ENCODE measurements around the gene THADA. TPM values are rescaled to one million over a fixed set of nuclear protein-coding genes. Genes with fewer than 3 reads are reported as not detected.
A peak's percentile ranks its signal among the peaks of the same experiment; 100 is the strongest.

THADA gene
- total and polyA plus RNA-seq, 3 experiments from 2014 or later = 12.2 to 48.7 (median 45.8) TPM

- peaks cover 0 to 31% (median 25%) of the 10 kb centered on the region in 3 donors for H3K36me3 Mint-ChIP-seq
- Histone ChIP-seq H3K4me3 (ENCODE audit: low read length) (no peak overlapping the region), H3K27me3 (ENCODE audit: insufficient read depth, low read length, poor library complexity, severe bottlenecking) (no peaks in the 10 kb centered on the region), H3K4me1 (ENCODE audit: insufficient read depth, low read length) (no peaks in the 10 kb centered on the region), H3K36me3 (ENCODE audit: insufficient read depth, low read length) (no peaks in the 10 kb centered on the region), H3K9me3 (ENCODE audit: low read length) (no peaks in the 10 kb centered on the region), H3K27ac (ENCODE audit: low read depth, low read length) (no peak overlapping the region)
- CTCF ChIA-PET = no interaction called here
- no peaks in the 10 kb centered on the region for H3K27me3 Mint-ChIP-seq
- peaks cover 0 to 14% (median 9%) of the 10 kb centered on the region in 3 donors for H3K4me1 Mint-ChIP-seq
- DNase-seq = no peak
- H3K4me3 Mint-ChIP-seq = no peak overlapping the region
- H3K9me3 Mint-ChIP-seq = no peaks in the 10 kb centered on the region
- peak overlapping the region in 1 of 8 donors; percentile 17 for H3K27ac Mint-ChIP-seq
- POLR2A ChIA-PET = no interaction called here
Observed at GRCh38 chr2:43438342-43438741, 157.5 kb downstream of the THADA start.

DNA sequence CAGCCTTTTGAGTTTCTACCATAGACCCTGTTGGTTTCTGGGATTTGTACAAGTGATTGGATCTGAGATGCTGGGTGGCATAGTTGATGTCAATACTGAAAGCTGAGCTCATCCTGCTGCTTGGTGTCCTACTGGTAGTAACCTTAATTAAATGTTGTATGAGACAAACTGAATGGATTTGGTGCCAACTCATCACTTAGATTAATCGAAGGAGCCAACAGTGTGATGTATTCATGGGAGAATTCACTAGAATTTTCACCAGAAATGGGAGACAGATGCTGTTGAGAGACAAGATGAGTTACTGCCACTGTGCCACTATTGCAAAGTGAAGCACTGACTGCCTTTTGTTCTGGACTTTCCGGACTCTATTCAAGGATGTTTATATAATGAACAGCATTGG, 158.5 kb downstream of the THADA start:
- Mint-ChIP-seq H3K27ac (no peak overlapping the region), H3K4me3 (no peak overlapping the region), H3K4me1 (peaks cover 2 to 9% (median 9%) of the 10 kb centered on the region in 3 donors), H3K27me3 (no peaks in the 10 kb centered on the region), H3K9me3 (no peaks in the 10 kb centered on the region), H3K36me3 (peaks cover 0 to 25% (median 19%) of the 10 kb centered on the region in 3 donors)
- Histone ChIP-seq H3K4me3 (ENCODE audit: low read length) (no peak overlapping the region), H3K9me3 (ENCODE audit: low read length) (no peaks in the 10 kb centered on the region), H3K27ac (ENCODE audit: low read depth, low read length) (no peak overlapping the region), H3K4me1 (ENCODE audit: insufficient read depth, low read length) (no peaks in the 10 kb centered on the region), H3K36me3 (ENCODE audit: insufficient read depth, low read length) (no peaks in the 10 kb centered on the region), H3K27me3 (ENCODE audit: insufficient read depth, low read length, poor library complexity, severe bottlenecking) (no peaks in the 10 kb centered on the region)
- POLR2A ChIA-PET = no interaction called here
- DNase-seq = no peak
- CTCF ChIA-PET = no interaction called here

- Mint-ChIP-seq H3K4me3 (no peak overlapping the region), H3K27ac (no peak overlapping the region), H3K36me3 (peaks cover 0 to 21% (median 13%) of the 10 kb centered on the region in 3 donors), H3K27me3 (no peaks in the 10 kb centered on the region), H3K9me3 (no peaks in the 10 kb centered on the region), H3K4me1 (peaks cover 2 to 9% (median 3%) of the 10 kb centered on the region in 3 donors)
- ChIA-PET POLR2A (no interaction called here), CTCF (no interaction called here)
- Histone ChIP-seq H3K27me3 (ENCODE audit: insufficient read depth, low read length, poor library complexity, severe bottlenecking) (no peaks in the 10 kb centered on the region), H3K36me3 (ENCODE audit: insufficient read depth, low read length) (no peaks in the 10 kb centered on the region), H3K27ac (ENCODE audit: low read depth, low read length) (no peak overlapping the region), H3K9me3 (ENCODE audit: low read length) (no peaks in the 10 kb centered on the region), H3K4me1 (ENCODE audit: insufficient read depth, low read length) (no peaks in the 10 kb centered on the region), H3K4me3 (ENCODE audit: low read length) (no peak overlapping the region)
- DNase-seq = no peak
Observed at GRCh38 chr2:43436431-43436830, 159.4 kb downstream of the THADA start.

GRCh38 chr2:43435746-43436145, 160.1 kb downstream of the THADA start:
- no peaks in the 10 kb centered on the region for H3K9me3 Mint-ChIP-seq
- DNase-seq = no peak
- CTCF ChIA-PET = no interaction called here
- Histone ChIP-seq H3K36me3 (ENCODE audit: insufficient read depth, low read length) (no peaks in the 10 kb centered on the region), H3K4me3 (ENCODE audit: low read length) (no peak overlapping the region), H3K27ac (ENCODE audit: low read depth, low read length) (no peak overlapping the region), H3K27me3 (ENCODE audit: insufficient read depth, low read length, poor library complexity, severe bottlenecking) (no peaks in the 10 kb centered on the region), H3K9me3 (ENCODE audit: low read length) (no peaks in the 10 kb centered on the region), H3K4me1 (ENCODE audit: insufficient read depth, low read length) (no peaks in the 10 kb centered on the region)
- H3K4me3 Mint-ChIP-seq = no peak overlapping the region
- POLR2A ChIA-PET = no interaction called here
- H3K27ac Mint-ChIP-seq = no peak overlapping the region
- H3K36me3 Mint-ChIP-seq = peaks cover 0 to 25% (median 13%) of the 10 kb centered on the region in 3 donors
- peaks cover 2 to 12% (median 3%) of the 10 kb centered on the region in 3 donors for H3K4me1 Mint-ChIP-seq
- H3K27me3 Mint-ChIP-seq = no peaks in the 10 kb centered on the region

DNA sequence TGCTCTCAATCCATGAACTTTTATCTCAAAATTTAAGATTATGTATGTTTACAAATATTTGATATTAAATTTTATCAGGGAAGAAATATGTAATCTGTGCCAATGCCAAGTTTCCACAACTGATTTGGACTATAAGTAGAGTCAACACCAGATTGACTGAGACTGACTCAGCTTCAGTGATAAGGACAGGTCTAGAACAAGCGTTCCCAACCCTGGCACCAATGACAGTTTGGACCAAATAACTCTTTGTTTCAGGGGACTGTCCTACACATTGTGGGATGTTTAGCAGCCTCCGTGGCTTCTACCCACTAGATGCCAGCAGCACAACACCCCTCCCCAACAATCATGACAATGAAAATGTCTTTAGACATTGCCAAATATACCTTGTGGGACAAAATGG, 165.3 kb downstream of the THADA start:
- Mint-ChIP-seq H3K27ac (no peak overlapping the region), H3K4me3 (no peak overlapping the region), H3K9me3 (no peaks in the 10 kb centered on the region), H3K27me3 (no peaks in the 10 kb centered on the region), H3K4me1 (peaks cover 20 to 28% (median 24%) of the 10 kb centered on the region in 3 donors), H3K36me3 (peaks cover 0 to 27% (median 11%) of the 10 kb centered on the region in 3 donors)
- Histone ChIP-seq H3K27ac (ENCODE audit: low read depth, low read length) (no peak overlapping the region), H3K36me3 (ENCODE audit: insufficient read depth, low read length) (no peaks in the 10 kb centered on the region), H3K4me1 (ENCODE audit: insufficient read depth, low read length) (peaks cover 18% of the 10 kb centered on the region), H3K27me3 (ENCODE audit: insufficient read depth, low read length, poor library complexity, severe bottlenecking) (no peaks in the 10 kb centered on the region), H3K9me3 (ENCODE audit: low read length) (no peaks in the 10 kb centered on the region), H3K4me3 (ENCODE audit: low read length) (no peak overlapping the region)
- no peak for DNase-seq
- CTCF ChIA-PET = no interaction called here
- POLR2A ChIA-PET = no interaction called here

DNA sequence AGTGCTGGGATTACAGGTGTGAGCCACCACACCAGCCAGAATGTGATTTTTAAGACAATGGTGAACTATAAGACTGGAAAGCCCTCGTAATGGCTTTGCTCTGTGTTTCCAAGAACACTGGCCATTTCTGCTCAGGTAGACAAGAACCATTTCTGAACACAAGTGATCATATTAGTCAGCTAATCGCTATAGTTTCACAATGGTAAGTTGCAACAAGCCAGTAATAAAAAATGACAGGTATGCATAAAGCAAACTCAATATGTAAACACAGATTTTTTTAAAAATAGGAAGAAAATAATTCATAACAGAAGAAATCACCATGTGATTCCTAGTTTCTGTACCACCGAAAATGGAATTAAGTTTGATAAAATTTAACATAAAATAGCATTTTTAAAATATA, 166.5 kb downstream of the THADA start:
- no peaks in the 10 kb centered on the region for H3K27me3 ChIP-seq (ENCODE audit: insufficient read depth, low read length, poor library complexity, severe bottlenecking)
- no peak overlapping the region for H3K27ac Mint-ChIP-seq
- no peaks in the 10 kb centered on the region for H3K9me3 Mint-ChIP-seq
- H3K4me3 Mint-ChIP-seq = no peak overlapping the region
- ChIA-PET CTCF (no interaction called here), POLR2A (no interaction called here)
- no peaks in the 10 kb centered on the region for H3K36me3 ChIP-seq (ENCODE audit: insufficient read depth, low read length)
- H3K4me1 ChIP-seq (ENCODE audit: insufficient read depth, low read length) = peaks cover 29% of the 10 kb centered on the region
- peaks cover 31 to 39% (median 35%) of the 10 kb centered on the region in 3 donors for H3K4me1 Mint-ChIP-seq
- H3K27ac ChIP-seq (ENCODE audit: low read depth, low read length) = no peak overlapping the region
- H3K9me3 ChIP-seq (ENCODE audit: low read length) = no peaks in the 10 kb centered on the region
- H3K36me3 Mint-ChIP-seq = peaks cover 0 to 27% (median 11%) of the 10 kb centered on the region in 3 donors
- DNase-seq = no peak
- no peak overlapping the region for H3K4me3 ChIP-seq (ENCODE audit: low read length)
- no peaks in the 10 kb centered on the region for H3K27me3 Mint-ChIP-seq

DNA sequence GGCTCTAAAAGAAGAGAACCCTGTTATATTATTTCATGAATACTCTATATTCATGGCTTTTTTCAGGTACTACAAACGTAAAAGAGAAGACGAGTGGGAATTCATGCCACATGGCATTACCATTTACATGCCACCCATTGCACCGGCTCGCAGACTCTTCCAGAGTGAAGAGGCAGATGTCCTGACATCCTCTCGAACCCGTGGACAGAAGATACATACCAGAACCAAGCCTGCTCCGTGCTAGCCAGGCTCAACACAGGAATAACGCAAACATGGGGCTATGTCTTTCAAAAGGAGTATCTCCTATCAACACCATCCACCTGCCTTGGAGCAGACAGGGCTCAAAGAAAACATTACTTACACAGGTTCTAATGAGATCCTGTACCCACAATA, 168.8 kb downstream of the THADA start:
- Histone ChIP-seq H3K27ac (ENCODE audit: low read depth, low read length) (peak overlapping the region; percentile 59), H3K4me1 (ENCODE audit: insufficient read depth, low read length) (peaks cover 37% of the 10 kb centered on the region), H3K4me3 (ENCODE audit: low read length) (no peak overlapping the region), H3K27me3 (ENCODE audit: insufficient read depth, low read length, poor library complexity, severe bottlenecking) (no peaks in the 10 kb centered on the region), H3K9me3 (ENCODE audit: low read length) (no peaks in the 10 kb centered on the region), H3K36me3 (ENCODE audit: insufficient read depth, low read length) (no peaks in the 10 kb centered on the region)
- peak overlapping the region in 5 of 7 donors; percentile 43 to 68 (median 65) for H3K4me3 Mint-ChIP-seq
- peaks cover 4 to 25% (median 7%) of the 10 kb centered on the region in 3 donors for H3K36me3 Mint-ChIP-seq
- ChIA-PET CTCF (no interaction called here), POLR2A (interaction anchor here (1.1 kb wide), 1 partner anchor 200 kb away, joined by 4 read pairs; the partner anchor contains the start of gene ZFP36L2)
- H3K9me3 Mint-ChIP-seq = no peaks in the 10 kb centered on the region
- no peaks in the 10 kb centered on the region for H3K27me3 Mint-ChIP-seq
- no peak for DNase-seq
- H3K27ac Mint-ChIP-seq = peak overlapping the region; percentile 67 to 95 (median 91)
- H3K4me1 Mint-ChIP-seq = peaks cover 35 to 48% (median 45%) of the 10 kb centered on the region in 3 donors

- Mint-ChIP-seq H3K27ac (peak overlapping the region; percentile 67 to 95 (median 91)), H3K4me3 (peak overlapping the region in 6 of 7 donors; percentile 1 to 68 (median 64)), H3K36me3 (peaks cover 4 to 29% (median 8%) of the 10 kb centered on the region in 3 donors), H3K9me3 (no peaks in the 10 kb centered on the region), H3K27me3 (no peaks in the 10 kb centered on the region), H3K4me1 (peaks cover 35 to 48% (median 45%) of the 10 kb centered on the region in 3 donors)
- no peaks in the 10 kb centered on the region for H3K36me3 ChIP-seq (ENCODE audit: insufficient read depth, low read length)
- peak; percentile 8 to 81 (median 29) for DNase-seq
- no peak overlapping the region for H3K4me3 ChIP-seq (ENCODE audit: low read length)
- no peaks in the 10 kb centered on the region for H3K9me3 ChIP-seq (ENCODE audit: low read length)
- H3K27me3 ChIP-seq (ENCODE audit: insufficient read depth, low read length, poor library complexity, severe bottlenecking) = no peaks in the 10 kb centered on the region
- POLR2A ChIA-PET = interaction anchor here (1.1 kb wide), 1 partner anchor 200 kb away, joined by 4 read pairs; the partner anchor contains the start of gene ZFP36L2
- peak overlapping the region; percentile 59 for H3K27ac ChIP-seq (ENCODE audit: low read depth, low read length)
- CTCF ChIA-PET = interaction anchor here (2.1 kb wide), 1 partner anchor 197 kb away, joined by 5 read pairs; no protein-coding TSS in a partner anchor
- H3K4me1 ChIP-seq (ENCODE audit: insufficient read depth, low read length) = peaks cover 37% of the 10 kb centered on the region
Observed at GRCh38 chr2:43426305-43427031, 169.4 kb downstream of the THADA start.

All from CD8-positive, alpha-beta memory T cell (primary cell).